NCI-H2227 treated with DMSO at 0.1 percent for 48 hours (cell line): ENCODE data around the gene PTCHD1.

ENCODE experiments used
- DNase-seq: peaks from one replicate; lab custom pipeline; 2025; lab: John Stamatoyannopoulos, UW

The PTCHD1 gene

GRCh38 chrX:23356189-23356588 is 21.5 kb downstream of the PTCHD1 start:
- no peak for DNase-seq

DNA sequence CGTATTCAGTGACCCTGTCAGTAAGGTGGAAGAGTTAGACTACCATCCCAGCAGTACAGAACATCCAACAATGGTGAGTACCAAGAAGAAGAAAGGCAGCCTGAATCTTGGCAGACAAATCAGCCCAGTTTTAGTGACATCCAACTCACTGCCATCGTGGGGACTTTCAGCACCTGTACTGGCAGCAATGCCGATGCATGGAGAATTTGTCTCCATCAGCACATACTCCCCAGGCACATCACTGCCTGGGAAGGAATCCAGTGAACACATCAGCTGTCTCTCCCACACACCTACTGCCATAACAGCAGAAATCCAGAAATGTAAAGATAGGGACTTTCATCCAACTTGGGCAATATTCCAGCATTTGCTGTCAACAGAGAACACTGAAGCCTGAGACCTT is 29.8 kb downstream of the PTCHD1 start:
- DNase-seq: no peak

GRCh38 chrX:23365541-23365940 is 30.9 kb downstream of the PTCHD1 start:
- no peak for DNase-seq

- DNase-seq: no peak
These were observed 32.3 kb downstream of the PTCHD1 start for GRCh38 chrX:23366914-23367313.

GRCh38 chrX:23369027-23369426 is 34.4 kb downstream of the PTCHD1 start:
- DNase-seq: no peak

- no peak for DNase-seq
These were observed 37.7 kb downstream of the PTCHD1 start for GRCh38 chrX:23372220-23372902.

- DNase-seq: no peak
These were observed 38.6 kb downstream of the PTCHD1 start for GRCh38 chrX:23373129-23373804.

DNA sequence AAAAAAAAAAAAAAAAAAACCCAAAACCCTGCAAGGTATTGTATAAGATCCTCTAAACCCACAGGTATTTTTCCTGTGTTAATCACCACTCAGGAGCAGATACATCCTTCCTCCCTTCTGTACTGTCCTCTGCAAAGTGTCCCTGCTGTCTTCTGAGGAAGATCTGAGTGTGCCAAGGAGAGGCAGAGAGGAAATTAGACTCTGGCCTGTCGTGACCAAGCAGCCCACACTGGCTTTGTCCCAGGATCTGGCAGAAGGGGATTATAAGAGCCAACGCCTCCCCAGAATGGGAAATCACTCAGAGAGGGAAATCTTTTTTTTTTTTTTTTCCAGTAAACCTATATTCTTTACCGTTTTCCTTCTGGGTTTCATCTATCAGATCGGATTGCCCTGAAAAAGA is 39.6 kb downstream of the PTCHD1 start:
- no peak for DNase-seq

- no peak for DNase-seq
These were observed 41.9 kb downstream of the PTCHD1 start for GRCh38 chrX:23376581-23376980.

- no peak for DNase-seq
These were observed 45.9 kb downstream of the PTCHD1 start for GRCh38 chrX:23380581-23380980.

- DNase-seq: no peak
These were observed 46.7 kb downstream of the PTCHD1 start for GRCh38 chrX:23381099-23382087.

DNA sequence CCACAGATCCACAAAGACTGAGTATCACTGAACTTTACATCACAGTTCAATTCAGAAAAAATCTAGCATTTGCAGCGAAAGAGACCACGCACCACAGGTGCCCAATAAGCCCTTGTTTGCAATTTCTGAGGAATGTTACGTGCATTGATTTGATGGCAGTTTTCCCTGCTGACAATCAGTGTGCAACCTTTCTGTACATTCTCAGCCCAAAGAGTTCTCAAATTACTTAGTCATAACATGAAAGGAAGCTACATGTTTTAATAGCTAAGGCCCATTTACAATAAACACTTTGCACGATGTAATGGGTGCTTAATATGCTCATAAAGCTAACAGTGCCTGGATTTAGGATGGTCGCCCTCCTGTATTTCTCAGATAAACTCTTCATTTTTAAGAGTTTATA is 47.9 kb downstream of the PTCHD1 start:
- no peak for DNase-seq

- DNase-seq: no peak
These were observed 48.8 kb downstream of the PTCHD1 start for GRCh38 chrX:23383411-23383810.

DNA sequence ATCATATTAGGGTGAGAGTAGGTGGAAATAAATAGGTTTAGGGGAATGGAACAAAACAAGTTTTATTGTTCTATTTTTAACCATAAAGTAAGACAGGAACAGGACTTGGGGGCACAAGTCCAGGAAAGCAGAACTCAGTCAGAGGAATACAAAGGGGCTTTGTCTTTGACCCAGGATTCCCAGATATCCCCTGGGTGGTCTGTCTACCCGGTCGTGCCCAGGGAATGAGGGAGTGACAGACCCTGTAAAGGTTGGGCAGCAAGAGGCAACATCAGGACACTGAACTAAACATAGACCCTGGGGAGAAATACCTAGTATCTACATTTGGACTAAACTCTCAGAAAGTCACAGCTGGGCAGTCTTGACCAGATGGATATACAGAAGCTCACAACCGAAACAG is 50.6 kb downstream of the PTCHD1 start:
- DNase-seq: no peak

GRCh38 chrX:23386260-23386659 is 51.6 kb downstream of the PTCHD1 start:
- no peak for DNase-seq

DNA sequence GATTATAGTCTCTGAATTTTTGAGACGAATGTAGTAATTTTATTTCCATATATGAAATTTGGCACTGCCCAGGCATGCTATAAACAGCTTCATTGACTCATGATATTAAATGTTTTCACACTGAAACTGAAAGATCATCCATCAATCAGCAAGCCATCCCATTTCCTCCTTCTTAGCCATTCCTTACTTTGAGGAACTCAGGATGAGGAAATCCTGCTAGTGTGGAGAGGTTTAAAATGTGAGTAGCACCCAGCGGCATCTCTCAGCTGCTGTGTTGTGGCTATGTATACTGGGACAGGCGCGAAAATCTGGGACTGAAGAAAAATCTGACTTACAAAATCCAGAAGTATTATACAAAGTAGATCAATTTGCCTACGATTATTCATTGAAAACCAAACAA is 52.1 kb downstream of the PTCHD1 start:
- DNase-seq: no peak

GRCh38 chrX:23387550-23388184 is 53.0 kb downstream of the PTCHD1 start:
- no peak for DNase-seq

- DNase-seq: no peak
These were observed 54.6 kb downstream of the PTCHD1 start for GRCh38 chrX:23389196-23389792.

DNA sequence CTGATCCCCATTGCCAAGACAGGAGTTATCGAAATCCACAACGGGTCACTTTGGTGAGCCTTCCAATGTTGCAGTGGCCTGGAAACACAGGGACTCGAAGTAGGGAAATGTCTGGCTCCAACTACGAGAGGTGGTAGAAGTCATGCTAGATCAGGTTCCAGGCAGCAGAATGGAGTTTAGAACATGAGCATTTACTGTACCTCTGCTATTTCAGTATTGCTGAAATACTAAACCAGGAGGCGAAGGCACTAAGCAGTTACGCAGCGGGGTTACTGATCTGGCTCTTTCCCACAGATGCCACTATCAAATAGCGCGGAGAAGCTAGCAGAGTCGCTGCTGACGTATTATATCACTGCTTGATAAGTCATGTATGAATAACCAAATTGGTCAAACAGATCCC is 56.3 kb downstream of the PTCHD1 start:
- no peak for DNase-seq

DNA sequence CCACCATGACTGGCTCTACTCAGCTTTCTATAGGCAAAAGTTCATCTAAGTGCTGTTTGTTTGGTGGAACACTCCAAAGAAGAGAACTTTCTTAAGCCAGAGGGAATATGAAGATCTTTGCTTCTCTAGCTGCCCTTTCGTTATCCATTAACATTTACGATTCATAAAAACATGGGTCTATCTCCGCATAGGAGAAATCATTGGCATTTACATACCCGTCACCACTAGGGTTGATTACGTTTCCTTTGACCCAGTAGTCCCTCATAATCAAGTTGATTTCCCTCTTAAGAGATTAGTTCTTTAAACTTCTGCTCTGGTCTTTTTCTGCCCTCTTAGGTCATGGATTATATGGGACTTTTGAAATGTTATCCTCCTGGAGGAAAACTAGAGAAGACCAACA is 57.5 kb downstream of the PTCHD1 start:
- no peak for DNase-seq

- no peak for DNase-seq
These were observed 59.8 kb downstream of the PTCHD1 start for GRCh38 chrX:23394421-23394820.

DNA sequence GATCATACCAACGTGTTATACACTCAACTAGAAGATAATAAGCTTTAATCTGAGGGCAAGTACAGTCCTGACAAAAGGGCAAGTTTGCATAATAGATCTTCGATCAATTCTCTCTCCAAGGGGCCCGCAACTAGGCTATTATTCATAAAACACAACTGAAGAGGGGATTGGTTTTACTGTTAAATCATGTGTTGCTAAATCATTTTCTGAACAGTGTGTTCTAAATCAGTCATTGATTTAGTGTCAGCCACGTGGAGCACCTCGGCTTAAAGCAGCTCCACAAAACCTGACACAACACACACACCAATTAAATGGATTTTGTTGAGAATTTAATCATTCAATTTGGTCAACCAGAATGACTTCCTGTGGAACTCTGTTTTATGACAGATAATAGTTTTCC is 61.6 kb downstream of the PTCHD1 start:
- DNase-seq: no peak
